GM18858 (cell line): Measurements from ENCODE around the gene CREG2.

Experiments
- ATAC-seq: cut with Tn5 transposase; IDR thresholded peaks from one replicate; pipeline ENCODE4 v1.9.1; 2021; ENCODE audit not compliant: unreplicated experiment

Gene CREG2

GRCh38 chr2:101387151-101387834, at the start of gene CREG2:
CREG2 (minus strand) TSS chr2:101387503; CDS start chr2:101387457, 46 bp downstream.
- no peak for ATAC-seq

GRCh38 chr2:101435001-101435862, 47.9 kb upstream of the CREG2 start:
- ATAC-seq: no peak

- ATAC-seq: no peak
Observed at GRCh38 chr2:101433465-101433864, 46.2 kb upstream of the CREG2 start.

GRCh38 chr2:101432411-101433181, 45.3 kb upstream of the CREG2 start:
- no peak for ATAC-seq

GRCh38 chr2:101431486-101431885, 44.2 kb upstream of the CREG2 start:
- no peak for ATAC-seq

- no peak for ATAC-seq
Observed at GRCh38 chr2:101430156-101430555, 42.9 kb upstream of the CREG2 start.

- ATAC-seq: no peak
Observed at GRCh38 chr2:101429453-101429852, 42.1 kb upstream of the CREG2 start.

- no peak for ATAC-seq
Observed at GRCh38 chr2:101428422-101429176, 41.3 kb upstream of the CREG2 start.

GRCh38 chr2:101427743-101428142, 40.4 kb upstream of the CREG2 start:
- no peak for ATAC-seq

- ATAC-seq: no peak
Observed at GRCh38 chr2:101427240-101427639, 39.9 kb upstream of the CREG2 start.

- no peak for ATAC-seq
Observed at GRCh38 chr2:101426822-101427221, 39.5 kb upstream of the CREG2 start.

- ATAC-seq: no peak
Observed at GRCh38 chr2:101420623-101421022, 33.3 kb upstream of the CREG2 start.

- no peak for ATAC-seq
Observed at GRCh38 chr2:101419096-101419663, 31.9 kb upstream of the CREG2 start.

- ATAC-seq: no peak
Observed at GRCh38 chr2:101418460-101419095, 31.3 kb upstream of the CREG2 start.

- no peak for ATAC-seq
Observed at GRCh38 chr2:101416609-101417008, 29.3 kb upstream of the CREG2 start.

GRCh38 chr2:101415884-101416283, 28.6 kb upstream of the CREG2 start:
- ATAC-seq: no peak

- ATAC-seq: no peak
Observed at GRCh38 chr2:101415220-101415619, 27.9 kb upstream of the CREG2 start.

GRCh38 chr2:101412092-101412694, 24.9 kb upstream of the CREG2 start:
- no peak for ATAC-seq

- no peak for ATAC-seq
Observed at GRCh38 chr2:101410746-101411145, 23.4 kb upstream of the CREG2 start.

- no peak for ATAC-seq
Observed at GRCh38 chr2:101410114-101410513, 22.8 kb upstream of the CREG2 start.
